T-helper 9 cell (primary cell): ENCODE measurements around the gene PARVB.
"Not testable (repeated sequence)": the region's sequence is repeated elsewhere in the genome, so short reads cannot be mapped to it uniquely, and the experiment has no call there.

Experiments used
- DNase-seq: peaks from one replicate; pipeline ENCODE4 v3.0.0-alpha.2; 2020

The PARVB gene

GRCh38 chr22:44089717-44090570 lies 65.8 kb downstream of the PARVB start:
- no peak for DNase-seq

- no peak for DNase-seq
Measured at GRCh38 chr22:44090571-44090905, 66.4 kb downstream of the PARVB start.

- no peak for DNase-seq
Measured at GRCh38 chr22:44091021-44091721, 67.1 kb downstream of the PARVB start.

DNA sequence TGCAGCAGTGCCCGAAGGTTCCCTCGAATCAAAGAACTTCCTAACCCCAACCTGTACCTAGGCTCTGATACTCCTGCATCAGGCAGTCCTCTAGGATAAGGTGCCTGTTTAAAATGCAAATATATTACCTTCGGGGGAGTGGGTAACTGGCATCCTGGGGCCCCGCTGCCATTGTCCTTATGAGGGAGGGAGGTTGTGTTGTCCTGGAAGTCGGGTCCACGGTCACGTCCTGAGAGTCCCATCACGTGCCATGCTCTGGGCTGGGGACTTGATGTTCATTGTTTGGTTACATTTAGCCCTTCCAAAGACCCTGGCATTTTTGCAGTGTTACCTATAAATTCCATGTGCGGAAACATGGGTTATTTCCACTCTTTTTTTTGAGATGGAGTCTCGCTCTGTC lies 67.6 kb downstream of the PARVB start:
- DNase-seq = no peak

DNA sequence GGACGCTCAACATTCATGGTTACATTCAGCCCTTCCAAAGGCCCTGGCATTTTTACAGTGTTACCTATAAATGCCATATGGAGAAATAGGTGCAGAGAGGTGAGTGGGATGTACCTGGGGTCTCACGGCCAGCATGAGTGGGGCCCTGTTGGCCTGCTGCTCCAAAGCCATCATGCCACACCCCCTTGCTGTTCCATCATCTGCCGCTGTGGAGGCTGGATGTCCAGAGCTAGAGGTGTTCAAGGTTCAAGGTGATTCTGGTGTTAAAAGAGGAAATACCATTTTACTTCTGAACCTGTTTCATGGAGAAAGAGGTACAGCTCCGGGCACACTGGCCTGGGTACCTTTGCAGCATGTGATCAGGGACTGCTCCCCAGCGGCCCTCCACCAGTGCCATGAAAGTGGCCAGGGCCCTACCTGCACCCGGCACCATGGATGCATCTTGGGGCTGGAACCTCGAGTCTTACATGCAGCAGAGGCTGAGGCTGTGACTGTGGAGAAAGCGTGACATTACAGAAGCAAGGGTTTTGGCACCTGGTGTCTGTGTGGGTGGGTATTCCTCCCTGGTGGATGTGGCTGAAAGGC lies 68.6 kb downstream of the PARVB start:
- DNase-seq = no peak

GRCh38 chr22:44093791-44094190 lies 69.7 kb downstream of the PARVB start:
- DNase-seq = no peak

DNA sequence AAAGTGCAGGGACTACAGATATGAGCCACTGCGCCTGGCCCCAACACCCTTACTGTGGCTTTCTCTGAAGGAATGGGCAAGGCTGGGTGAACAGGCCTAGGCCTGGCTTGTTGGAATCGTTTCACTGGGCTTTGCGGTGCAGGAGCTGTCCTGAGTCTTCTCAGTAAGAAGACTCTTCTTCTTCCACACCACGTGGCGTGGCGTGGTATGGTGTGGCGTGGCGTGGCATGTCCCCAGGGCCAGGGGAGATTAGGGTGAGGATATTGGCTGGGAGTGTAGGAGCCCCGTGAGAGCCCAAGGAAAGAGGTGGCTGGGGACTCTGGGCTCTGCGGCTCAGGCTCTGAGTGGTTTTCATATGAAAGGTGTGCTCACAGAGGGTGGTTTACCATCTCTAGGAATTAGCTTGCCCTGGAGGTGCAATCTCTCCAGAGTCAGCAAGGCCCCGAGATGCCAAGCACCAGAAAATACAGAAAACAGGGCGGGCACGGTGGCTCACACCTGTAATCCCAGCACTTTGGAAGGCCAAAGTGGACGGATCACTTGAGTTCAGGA lies 70.7 kb downstream of the PARVB start:
- DNase-seq = no peak

GRCh38 chr22:44096736-44097135 lies 72.6 kb downstream of the PARVB start:
- no peak for DNase-seq

GRCh38 chr22:44097263-44098020 lies 73.3 kb downstream of the PARVB start:
- no peak for DNase-seq

DNA sequence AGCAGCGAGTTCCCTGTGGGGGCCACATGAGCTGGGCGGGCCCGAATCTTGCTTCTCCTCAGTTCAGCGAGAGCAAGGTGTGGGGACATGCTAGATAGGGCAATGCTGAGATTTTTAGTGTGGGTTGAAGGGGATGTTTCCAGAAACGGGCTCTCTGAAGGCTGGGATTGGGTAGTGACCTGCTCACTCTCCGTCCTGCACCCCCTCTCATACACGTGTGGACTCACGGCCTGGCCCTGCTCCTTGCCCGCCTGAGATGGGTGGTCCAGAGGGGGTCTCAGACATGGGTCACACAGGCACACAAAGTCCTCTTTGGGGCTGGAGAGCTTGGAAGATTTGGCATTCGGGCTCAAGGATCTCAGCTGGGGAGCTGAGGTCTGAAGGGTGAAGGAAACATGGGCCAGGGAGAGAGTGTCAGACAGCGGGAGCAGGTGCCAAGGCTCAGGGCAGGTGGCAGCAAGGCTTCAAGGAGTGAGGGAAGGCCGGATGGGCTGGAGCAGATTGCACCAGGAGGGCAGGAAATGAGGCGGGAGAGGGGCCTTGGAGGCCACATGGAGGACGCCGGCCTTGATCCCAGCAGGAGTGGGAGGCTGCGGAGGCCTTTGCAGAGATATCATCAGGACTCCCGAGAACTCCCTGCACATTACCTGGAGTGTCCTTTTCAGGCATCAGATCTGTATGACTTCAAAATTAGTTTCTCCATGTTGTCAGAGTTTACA lies 74.1 kb downstream of the PARVB start:
- DNase-seq = no peak

DNA sequence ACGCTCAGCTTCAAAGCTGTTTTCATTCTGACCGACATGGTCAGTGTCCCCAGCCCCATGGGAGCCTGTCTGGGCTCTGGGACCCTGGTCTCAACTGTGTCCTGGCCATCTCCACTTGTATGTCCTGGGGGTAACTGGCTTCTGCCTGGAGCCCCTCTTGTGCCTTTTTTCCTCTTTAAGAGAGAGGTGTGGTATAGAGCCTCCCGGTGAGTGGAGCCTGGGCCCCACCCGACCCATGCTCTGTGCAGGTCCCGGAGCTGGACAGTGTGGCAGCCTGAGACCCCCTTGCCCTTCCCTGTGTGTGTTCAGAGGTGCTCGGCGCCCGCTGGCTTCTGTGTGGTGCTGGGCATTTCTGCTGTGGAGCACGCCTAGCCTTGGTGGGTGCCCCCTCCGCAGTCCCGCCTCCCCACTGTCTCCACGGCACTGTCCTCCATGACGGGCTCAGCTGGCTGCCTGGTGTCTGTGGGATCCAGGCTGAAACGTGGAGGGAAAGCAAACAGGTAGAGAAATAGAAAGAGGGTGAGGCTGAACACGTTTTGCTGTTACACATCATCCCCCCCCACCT lies 74.9 kb downstream of the PARVB start:
- no peak for DNase-seq

- no peak for DNase-seq
Measured at GRCh38 chr22:44099696-44100095, 75.6 kb downstream of the PARVB start.

DNA sequence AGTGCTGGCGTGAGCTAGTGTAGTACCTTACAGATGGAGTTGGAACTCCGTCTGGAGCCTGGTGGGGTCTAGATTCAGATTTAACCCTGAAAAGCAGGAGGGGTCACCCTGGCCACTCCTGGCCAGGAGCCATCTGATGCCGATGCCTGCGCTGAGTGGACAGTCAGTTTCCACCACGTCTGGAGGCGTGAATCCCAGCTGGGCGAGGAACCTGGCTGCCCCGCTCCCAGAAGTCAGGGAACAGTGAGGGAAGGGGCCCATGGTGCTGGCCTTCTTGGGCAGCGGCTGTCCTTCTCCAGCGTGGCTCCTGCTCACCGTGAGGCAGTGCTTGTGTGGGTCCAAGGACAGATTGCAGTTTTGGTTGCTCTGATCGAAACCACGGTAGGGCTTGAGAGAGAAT lies 76.3 kb downstream of the PARVB start:
- no peak for DNase-seq

GRCh38 chr22:44102121-44102520 lies 78.0 kb downstream of the PARVB start:
- no peak for DNase-seq

DNA sequence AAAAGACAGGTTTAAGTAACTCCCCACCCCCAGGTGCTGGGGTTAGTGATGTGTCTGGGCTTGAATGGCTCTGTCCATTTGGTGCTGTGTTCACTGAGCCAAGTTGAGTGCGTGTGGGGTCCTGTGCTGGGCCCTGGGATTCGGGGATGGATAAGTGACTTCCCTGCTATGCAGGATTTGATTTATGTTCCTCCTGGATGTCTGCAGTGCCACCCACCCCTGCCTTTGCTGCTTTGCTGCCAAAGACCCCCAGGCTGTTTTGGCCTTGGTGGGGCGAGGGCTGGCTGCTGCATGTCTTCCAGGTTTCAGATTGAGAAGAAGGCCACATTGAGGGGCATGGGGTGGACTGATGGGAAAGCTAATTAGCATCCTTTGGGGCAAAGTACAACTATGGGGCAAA lies 78.8 kb downstream of the PARVB start:
- DNase-seq = no peak

GRCh38 chr22:44103735-44104480 lies 79.8 kb downstream of the PARVB start:
- DNase-seq = no peak

DNA sequence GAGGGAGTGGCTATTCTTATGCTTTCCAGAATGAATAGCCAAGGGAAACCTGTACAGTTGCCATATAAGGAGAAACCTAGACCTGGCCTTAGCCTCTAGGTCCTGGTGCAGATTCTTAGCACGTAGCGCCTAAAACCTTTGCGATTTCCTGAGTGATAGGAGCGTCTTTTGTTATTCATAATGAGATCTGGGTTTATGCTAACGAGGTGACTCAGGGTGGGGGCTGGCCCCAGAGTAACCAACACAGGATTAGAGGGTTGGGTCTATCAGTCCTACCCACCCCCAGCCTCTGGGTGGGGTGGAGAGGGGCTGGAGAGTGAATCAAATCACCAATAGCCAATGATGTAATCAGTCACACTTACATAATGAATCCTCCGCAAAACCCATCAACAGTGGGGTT lies 83.2 kb downstream of the PARVB start:
- no peak for DNase-seq

GRCh38 chr22:44108076-44108475 lies 84.0 kb downstream of the PARVB start:
- no peak for DNase-seq

- no peak for DNase-seq
Measured at GRCh38 chr22:44108806-44109385, 84.8 kb downstream of the PARVB start.

DNA sequence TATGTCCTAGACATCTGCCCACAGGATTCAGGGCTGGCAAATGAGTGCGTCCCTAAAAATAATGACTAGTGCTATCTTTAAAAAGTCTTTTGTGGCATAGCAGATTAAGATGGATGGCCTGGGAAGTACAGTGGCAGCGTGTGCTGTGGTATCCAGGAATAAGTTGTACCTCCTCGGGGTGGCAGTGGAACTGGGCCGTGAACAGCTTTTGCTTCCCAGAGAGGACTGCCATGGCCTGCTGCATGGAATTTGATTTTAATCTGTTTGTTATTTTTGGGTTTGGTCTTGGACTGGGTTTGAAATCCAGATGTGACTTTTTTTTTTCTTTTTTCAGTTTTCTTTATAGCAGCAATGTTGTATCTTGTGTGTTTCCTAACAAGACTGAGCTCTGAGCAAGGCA lies 85.3 kb downstream of the PARVB start:
- no peak for DNase-seq

DNA sequence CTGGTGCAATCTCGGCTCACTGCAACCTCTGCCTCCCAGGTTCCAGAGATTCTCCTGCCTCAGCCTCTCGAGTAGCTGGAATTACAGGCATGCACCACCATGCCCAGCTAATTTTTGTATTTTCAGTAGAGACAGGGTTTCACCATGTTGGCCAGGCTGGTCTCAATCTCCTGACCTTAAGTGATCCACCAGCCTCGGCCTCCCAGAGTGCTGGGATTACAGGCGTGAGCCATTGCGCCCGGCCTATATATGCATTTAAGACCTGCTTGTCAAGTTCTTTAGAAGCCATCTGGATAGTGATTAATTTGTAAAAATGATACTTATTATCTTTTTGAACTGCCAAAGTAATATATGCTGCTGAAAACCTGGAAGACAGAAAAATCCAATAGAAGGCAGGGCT lies 86.6 kb downstream of the PARVB start:
- not testable (repeated sequence) for DNase-seq
